Panc1 (cell line): Measurements from ENCODE around the gene LRIG3. TPM values are rescaled to one million over a fixed set of nuclear protein-coding genes. Genes with fewer than 3 reads are reported as not detected.

Experiments
- ATAC-seq: fragments of 200-7000 bp; cut with Tn5 transposase; 2 replicates; pipeline ENCODE4 v1.9.1; 2020; ENCODE audit warnings: mild to moderate bottlenecking, moderate library complexity
- BruUV-seq: library from RNA; stranded (reverse); fragments of 400-500 nt; replicated peaks from 2 replicates; lab custom pipeline; 2021; lab: Mats Ljungman, UMichigan
- CTCF ChIA-PET: fragments of 300-600 bp; sonication (Branson Sonifier 250); formaldehyde crosslinking; loops from one replicate; lab custom pipeline; 2022; ENCODE audit warnings: antibody characterized with exemption; lab: Charles Lee
- POLR2A ChIA-PET: fragments of 300-600 bp; sonication (Branson Sonifier 250); formaldehyde crosslinking; loops from one replicate; lab custom pipeline; 2022; ENCODE audit warnings: antibody characterized with exemption; lab: Charles Lee
- DNase-seq: peaks from one replicate; pipeline ENCODE4 v3.0.0-alpha.2; 2010; ENCODE audit warnings: low read depth, low spot score
- H3K27ac ChIP-seq: 2 replicates; pipeline ENCODE4 v1.5.1; 2011; ENCODE audit warnings: mild to moderate bottlenecking, low read length, inconsistent platforms
- H3K27me3 ChIP-seq: fragments of 200-500 bp; sonication (Bioruptor generic); 2 replicates; pipeline ENCODE4 v1.6.0; 2014; ENCODE audit warnings: low read length, inconsistent platforms; ENCODE audit not compliant: control insufficient read depth, insufficient read depth
- H3K36me3 ChIP-seq: fragments of 200-500 bp; sonication (Bioruptor generic); 2 replicates; pipeline ENCODE4 v1.5.1; 2014; ENCODE audit warnings: inconsistent platforms, mild to moderate bottlenecking, low read length, moderate library complexity; ENCODE audit not compliant: control insufficient read depth, insufficient read depth
- H3K4me1 ChIP-seq: 2 replicates; pipeline ENCODE4 v1.5.1; 2011; ENCODE audit warnings: inconsistent platforms, mild to moderate bottlenecking, low read length, moderate library complexity; ENCODE audit not compliant: control insufficient read depth, insufficient read depth
- H3K4me3 ChIP-seq, 2 experiments: 2 replicates each; pipeline ENCODE4 v1.5.1; 2011 to 2012; ENCODE audit warnings: low read depth in 2 of 2, low read length in 2 of 2, mild to moderate bottlenecking in 2 of 2, inconsistent platforms in 1 of 2, moderate library complexity in 1 of 2
- H3K9me3 ChIP-seq: fragments of 200-500 bp; sonication (Bioruptor generic); 2 replicates; pipeline ENCODE4 v1.5.1; 2014; ENCODE audit warnings: low read depth, mild to moderate bottlenecking, inconsistent platforms, low read length, moderate library complexity; ENCODE audit not compliant: control insufficient read depth, insufficient read depth
- POLR2AphosphoS5 ChIP-seq: IDR thresholded peaks from 2 replicates; pipeline ENCODE4 v1.6.1; 2012; ENCODE audit warnings: mild to moderate bottlenecking, low read depth, low read length, moderate library complexity
- REST ChIP-seq, 2 experiments: IDR thresholded peaks; 2 replicates each; pipeline ENCODE4 v1.6.1; 2011 to 2012; ENCODE audit warnings: low read depth in 2 of 2, control low read depth in 1 of 2, low read length in 1 of 2, mild to moderate bottlenecking in 1 of 2, moderate library complexity in 1 of 2; ENCODE audit not compliant: insufficient read depth in 1 of 2
- SIN3A ChIP-seq: IDR thresholded peaks from 2 replicates; pipeline ENCODE4 v1.6.1; 2012; ENCODE audit warnings: low read depth, mild to moderate bottlenecking, low read length, moderate library complexity, borderline replicate concordance; ENCODE audit not compliant: insufficient read depth
- TCF7L2 ChIP-seq: IDR thresholded peaks from 2 replicates; pipeline ENCODE4 v1.6.1; 2011; ENCODE audit warnings: mild to moderate bottlenecking, low read depth, low read length, inconsistent platforms
- in situ Hi-C: cut with HindIII; loops from 2 replicates; pipeline ENCODE4 v1.10.0; 2016; ENCODE audit warnings: low sequenced_read_pairs, low pct_unique_long_range_greater_than_20kb
- intact Hi-C: fragments of 100-400 bp; cut with micrococcal nuclease; formaldehyde crosslinking; loops from one replicate; pipeline ENCODE4 v1.10.0; 2022; ENCODE audit not compliant: unreplicated experiment
- total RNA-seq: library from RNA; stranded (reverse); gene quantifications from one replicate; pipeline ENCODE4 v1.2.1, GENCODE V29; 2021; ENCODE audit not compliant: unreplicated experiment
- TF ChIP-seq, protein P1 (sequence below): fragments of 450-650 bp; IDR thresholded peaks from 2 replicates; pipeline ENCODE4 v1.5.1; 2017; ENCODE audit warnings: mild to moderate bottlenecking

Gene LRIG3
- total RNA-seq, 1 experiment from 2014 or later: 12.1 TPM

DNA sequence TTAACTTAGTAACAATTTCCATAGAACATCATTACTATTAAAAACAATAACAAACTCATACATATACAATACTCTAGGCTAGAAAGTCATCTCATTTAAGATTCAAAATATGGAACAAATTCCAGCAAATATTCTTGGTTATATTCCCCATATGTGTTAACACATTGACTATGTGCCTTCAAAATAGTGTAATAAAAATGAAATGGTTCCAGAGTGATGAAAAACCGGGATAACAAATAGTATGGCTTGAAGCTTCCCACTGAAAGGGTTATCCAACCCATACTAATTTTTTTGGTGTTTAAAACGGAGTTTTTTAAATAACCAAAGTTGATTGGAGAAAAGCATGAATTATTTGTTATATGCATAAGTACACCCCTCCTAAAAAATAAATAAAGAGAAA is 5.3 kb downstream of the LRIG3 start:
- CTCF ChIA-PET: interaction anchor here (0.6 kb wide), 1 partner anchor 187 kb away, joined by 3 read pairs; no protein-coding TSS in a partner anchor

GRCh38 chr12:58914457-58914856 is 5.8 kb downstream of the LRIG3 start:
- ChIA-PET POLR2A (no interaction called here), CTCF (interaction anchor here (0.6 kb wide), 1 partner anchor 187 kb away, joined by 3 read pairs; no protein-coding TSS in a partner anchor)
- no peak for DNase-seq
- no peak overlapping the region; the same call in 1 of the 2 replicates for H3K27ac ChIP-seq
- peaks cover 21% of the 10 kb centered on the region for H3K4me1 ChIP-seq
- no peak for TF ChIP-seq SIN3A
- no peak for TF ChIP-seq TCF7L2
- TF ChIP-seq, protein P1, sequence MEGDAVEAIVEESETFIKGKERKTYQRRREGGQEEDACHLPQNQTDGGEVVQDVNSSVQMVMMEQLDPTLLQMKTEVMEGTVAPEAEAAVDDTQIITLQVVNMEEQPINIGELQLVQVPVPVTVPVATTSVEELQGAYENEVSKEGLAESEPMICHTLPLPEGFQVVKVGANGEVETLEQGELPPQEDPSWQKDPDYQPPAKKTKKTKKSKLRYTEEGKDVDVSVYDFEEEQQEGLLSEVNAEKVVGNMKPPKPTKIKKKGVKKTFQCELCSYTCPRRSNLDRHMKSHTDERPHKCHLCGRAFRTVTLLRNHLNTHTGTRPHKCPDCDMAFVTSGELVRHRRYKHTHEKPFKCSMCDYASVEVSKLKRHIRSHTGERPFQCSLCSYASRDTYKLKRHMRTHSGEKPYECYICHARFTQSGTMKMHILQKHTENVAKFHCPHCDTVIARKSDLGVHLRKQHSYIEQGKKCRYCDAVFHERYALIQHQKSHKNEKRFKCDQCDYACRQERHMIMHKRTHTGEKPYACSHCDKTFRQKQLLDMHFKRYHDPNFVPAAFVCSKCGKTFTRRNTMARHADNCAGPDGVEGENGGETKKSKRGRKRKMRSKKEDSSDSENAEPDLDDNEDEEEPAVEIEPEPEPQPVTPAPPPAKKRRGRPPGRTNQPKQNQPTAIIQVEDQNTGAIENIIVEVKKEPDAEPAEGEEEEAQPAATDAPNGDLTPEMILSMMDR: no peak
- TF ChIP-seq POLR2AphosphoS5: no peak
- TF ChIP-seq REST (IDR thresholded peaks at IDR 0.05; ENCODE audit: insufficient read depth in 1 of 2, low read depth in 2 of 2, low read length in 1 of 2): no peak
- H3K4me3 ChIP-seq: no peak overlapping the region
- BruUV-seq: no TSS peak
- H3K9me3 ChIP-seq: no peaks in the 10 kb centered on the region
- no peak for ATAC-seq
- in situ Hi-C loops: no loop called here
- intact Hi-C loops: no loop called here
- H3K36me3 ChIP-seq: no peaks in the 10 kb centered on the region; the same call in 1 of the 2 replicates
- no peaks in the 10 kb centered on the region for H3K27me3 ChIP-seq

More for the DNA sequence above, 5.3 kb downstream of the LRIG3 start:
- in situ Hi-C loops (no loop called here), intact Hi-C loops (loop anchor here (5.0 kb wide), 1 partner anchor 568 kb away; no protein-coding TSS in a partner anchor)
- no peak for DNase-seq
- Histone ChIP-seq H3K27me3 (no peaks in the 10 kb centered on the region), H3K9me3 (no peaks in the 10 kb centered on the region), H3K4me3 (no peak overlapping the region; a peak in 1 of 4 replicates), H3K4me1 (peaks cover 21% of the 10 kb centered on the region), H3K36me3 (no peaks in the 10 kb centered on the region; the same call in 1 of the 2 replicates), H3K27ac (peak overlapping the region; percentile 32; the same call in 1 of the 2 replicates)
- POLR2A ChIA-PET: no interaction called here
- TF ChIP-seq POLR2AphosphoS5 (no peak), TCF7L2 (no peak), SIN3A (no peak), REST (IDR thresholded peaks at IDR 0.05; ENCODE audit: insufficient read depth in 1 of 2, low read depth in 2 of 2, low read length in 1 of 2) (no peak)
- TF ChIP-seq, protein P1: no peak
- BruUV-seq: no TSS peak
- no peak for ATAC-seq
